GM12892 (cell line): ENCODE measurements around the gene SPATA32.

ENCODE experiments used
- POLR2AphosphoS5 ChIP-seq: IDR thresholded peaks from 2 replicates; pipeline ENCODE4 v1.6.1; 2011; ENCODE audit warnings: low read depth, low read length, control low read depth
- TAF1 ChIP-seq: IDR thresholded peaks from 2 replicates; pipeline ENCODE4 v1.6.1; 2011; ENCODE audit warnings: low read depth, mild to moderate bottlenecking, control low read depth, low read length, borderline replicate concordance

DNA sequence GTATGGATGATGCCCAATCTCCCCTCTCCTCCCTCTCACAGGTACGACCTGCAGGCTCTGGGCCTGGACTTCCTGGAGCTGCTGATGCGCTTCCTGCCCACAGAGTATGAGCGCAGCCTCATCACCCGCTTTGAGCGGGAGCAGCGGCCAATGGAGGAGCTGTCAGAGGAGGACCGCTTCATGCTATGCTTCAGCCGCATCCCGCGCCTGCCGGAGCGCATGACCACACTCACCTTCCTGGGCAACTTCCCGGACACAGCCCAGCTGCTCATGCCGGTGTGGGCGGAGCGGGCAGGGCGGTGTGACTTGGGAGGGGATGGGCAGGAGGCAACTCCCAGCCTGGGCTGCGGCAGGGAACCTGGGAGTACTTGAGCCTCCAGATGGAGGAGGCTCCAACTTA lies 18.1 kb downstream of the SPATA32 start:
- TF ChIP-seq TAF1 (no peak), POLR2AphosphoS5 (no peak)
